Middle frontal gyrus (tissue), 1 donor: ENCODE results near the gene TMEM245.
"Not testable (repeated sequence)": the region's sequence is repeated elsewhere in the genome, so short reads cannot be mapped to it uniquely, and the experiment has no call there.

Source experiments
- DNase-seq: peaks from one replicate; pipeline ENCODE4 v3.0.0-alpha.2; 2015; ENCODE audit warnings: low spot score; ENCODE audit errors: extremely low spot score

TMEM245 gene

DNA sequence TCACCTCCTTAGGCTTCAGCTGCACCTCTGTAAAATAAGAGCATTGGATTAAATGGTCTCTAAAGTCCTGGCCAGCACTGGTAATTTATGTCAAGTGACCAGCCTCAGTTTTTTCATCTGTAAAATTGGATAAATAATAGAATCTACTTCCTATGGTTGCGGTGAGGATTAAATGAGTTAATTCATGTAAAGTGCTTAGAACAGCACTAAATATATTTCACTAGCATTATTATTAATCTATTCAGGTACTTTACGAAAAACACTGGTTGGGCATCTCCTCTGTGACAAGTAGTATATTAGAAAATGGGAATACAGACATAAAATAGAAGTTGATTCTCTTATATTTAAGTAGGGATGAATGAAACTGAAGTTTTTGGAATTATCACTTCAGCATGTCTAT is 13.8 kb upstream of the TMEM245 start:
- DNase-seq: no peak

DNA sequence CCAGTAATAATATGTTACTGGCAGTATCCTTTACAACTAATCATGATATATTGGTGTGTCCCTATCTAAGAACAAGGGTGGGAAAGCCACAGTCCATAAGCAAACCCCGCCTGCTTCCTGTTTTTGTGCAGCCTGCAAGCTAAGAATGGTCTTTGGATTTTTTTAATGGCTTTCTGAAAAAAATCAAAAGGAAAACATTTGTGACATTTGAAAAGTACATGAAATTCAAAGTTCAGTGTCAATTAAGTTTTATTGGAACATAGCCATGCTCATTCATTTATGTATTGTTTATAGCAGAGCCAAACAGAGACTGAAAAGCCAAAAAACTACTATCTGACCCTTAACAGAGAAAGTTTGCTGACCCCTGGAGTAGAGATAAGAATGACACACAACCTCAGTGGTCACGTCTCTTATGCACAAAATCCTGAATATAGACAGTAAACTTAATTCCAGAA is 12.8 kb upstream of the TMEM245 start:
- DNase-seq: no peak

DNA sequence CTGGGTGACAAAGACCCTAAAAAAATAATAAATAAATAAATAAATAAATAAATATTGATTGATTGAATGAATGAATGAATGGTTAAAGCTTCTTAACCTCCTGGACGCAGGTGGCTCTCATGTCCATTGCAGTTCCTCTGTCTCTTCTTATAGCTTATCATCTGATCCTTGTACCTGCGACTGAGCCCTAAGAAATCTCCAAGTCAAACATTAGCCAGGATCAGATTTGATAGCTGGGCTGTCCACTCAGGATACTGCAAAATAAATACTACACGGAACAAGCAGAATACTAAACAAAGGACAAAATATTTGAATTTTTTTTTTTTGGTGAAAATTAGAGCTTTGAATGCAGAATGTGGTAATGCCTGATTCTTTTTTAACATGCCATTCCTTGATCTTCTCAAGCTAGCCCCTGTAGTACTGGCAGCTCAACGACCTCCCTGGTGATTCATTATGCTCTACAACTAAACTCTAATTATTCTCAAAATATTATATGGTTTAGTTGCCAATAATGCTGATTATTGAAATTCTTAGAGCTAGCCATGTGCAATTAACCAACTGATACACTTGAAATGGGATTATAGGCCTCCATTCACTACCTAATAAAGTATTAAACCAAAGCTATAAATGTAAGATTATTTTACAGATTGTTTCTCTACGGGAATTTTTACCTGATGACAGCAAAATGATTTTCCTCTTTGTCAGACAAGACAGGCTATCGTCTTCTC is 9.9 kb upstream of the TMEM245 start:
- no peak for DNase-seq

DNA sequence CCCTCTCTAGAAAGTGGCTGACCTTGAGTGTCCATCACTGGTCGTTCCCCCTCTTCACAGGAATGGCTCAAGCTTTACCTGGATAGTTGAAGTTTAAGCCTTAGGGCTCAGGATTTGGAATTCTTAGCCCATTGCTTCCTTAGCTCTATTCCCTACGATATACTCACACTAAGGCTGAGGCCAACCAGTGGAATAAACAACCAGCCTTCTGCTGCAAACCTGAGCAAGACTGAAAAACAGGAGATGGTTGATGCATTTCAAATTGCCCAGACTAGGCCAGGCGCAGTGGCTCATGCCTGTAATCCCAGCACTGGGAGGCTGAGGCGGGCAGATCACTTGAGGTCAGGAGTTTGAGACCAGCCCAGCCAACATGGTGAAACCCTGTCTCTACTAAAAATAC is 6.9 kb upstream of the TMEM245 start:
- DNase-seq: not testable (repeated sequence)

DNA sequence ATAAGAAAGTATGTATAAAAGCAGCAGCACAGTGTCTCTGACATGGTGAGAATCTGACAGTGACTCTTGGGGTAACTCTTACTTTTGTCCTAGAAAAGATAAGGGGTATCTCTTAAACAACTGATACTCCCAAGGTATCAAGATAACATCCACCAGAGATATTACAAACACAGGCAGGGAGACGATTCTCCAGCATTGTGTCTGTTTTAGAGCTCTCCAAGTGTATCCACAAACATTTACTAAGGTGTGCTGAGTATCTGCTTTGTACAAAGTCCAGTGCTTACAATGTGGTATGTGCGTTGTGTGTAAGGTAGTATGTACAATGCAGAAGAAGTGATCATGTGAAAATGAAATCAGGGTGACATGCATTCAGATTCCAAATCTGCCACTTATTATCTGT is 4.4 kb upstream of the TMEM245 start:
- DNase-seq: no peak

DNA sequence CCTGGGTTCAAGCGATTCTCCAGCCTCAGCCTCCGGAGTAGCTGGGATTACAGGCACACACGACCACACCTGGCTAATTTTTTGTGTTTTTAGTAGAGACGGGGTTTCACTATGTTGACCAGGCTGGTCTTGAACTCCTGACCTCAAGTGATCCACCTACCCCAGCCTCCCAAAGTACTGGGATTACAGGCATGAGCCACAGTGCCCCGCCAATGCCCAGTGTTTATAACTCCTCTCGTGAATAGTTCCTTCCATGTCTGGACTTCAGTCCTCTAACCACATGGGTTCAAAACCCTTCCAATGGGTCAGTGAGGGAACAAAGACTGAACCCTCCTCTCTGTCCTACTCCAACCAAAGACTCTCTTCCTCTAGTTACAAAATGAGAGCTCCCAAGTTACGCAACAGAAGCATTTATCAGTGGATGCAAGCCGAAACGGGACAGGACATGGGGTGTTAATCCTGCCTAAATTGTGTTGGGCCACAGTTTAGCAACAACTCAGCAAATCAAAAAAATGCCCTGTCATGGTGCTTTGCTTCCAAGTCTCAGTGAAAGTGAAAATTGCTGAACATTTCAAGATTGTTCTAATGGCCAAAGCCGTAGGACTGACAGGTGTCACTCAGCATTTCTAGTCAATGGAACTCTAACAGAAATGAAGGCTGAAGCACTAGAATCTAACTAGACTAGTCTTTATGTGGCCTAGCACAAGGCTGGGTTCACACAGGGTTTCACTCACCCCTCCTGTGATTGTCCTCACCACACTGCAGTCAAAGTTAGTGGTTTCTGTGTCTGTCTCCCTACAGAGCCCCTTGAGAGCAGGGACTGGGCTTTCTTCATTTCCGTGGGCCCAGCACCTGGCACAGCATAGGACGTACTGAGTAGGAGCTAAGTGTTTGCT is 3.2 kb upstream of the TMEM245 start:
- no peak for DNase-seq

DNA sequence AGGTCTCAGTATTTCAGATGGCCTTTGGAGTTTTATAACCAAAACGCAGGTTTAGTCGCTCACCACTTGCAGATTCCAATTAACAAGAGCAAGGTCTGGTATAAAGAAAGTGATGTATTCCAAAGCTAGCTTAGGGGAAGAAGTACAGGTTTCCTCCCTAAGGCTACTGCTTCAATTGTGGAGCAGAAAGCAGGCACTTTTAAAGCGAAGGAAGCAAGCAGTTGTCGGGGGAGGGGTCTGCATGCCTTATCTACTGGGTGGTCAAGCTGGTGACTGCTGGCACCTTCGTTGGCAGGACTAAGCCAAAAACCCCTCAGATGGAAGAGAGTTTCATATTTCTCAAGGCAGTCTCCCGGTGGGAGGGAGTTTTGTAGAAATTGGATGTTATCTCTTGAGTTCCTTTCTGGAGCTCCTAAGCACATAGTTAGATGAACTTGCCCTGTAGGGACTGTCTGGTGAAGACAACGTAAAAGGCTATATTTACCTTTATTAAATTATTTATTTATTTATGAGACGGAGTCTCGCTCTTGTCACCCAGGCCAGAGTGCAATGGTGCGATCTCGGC is 1.6 kb upstream of the TMEM245 start:
- DNase-seq: no peak

DNA sequence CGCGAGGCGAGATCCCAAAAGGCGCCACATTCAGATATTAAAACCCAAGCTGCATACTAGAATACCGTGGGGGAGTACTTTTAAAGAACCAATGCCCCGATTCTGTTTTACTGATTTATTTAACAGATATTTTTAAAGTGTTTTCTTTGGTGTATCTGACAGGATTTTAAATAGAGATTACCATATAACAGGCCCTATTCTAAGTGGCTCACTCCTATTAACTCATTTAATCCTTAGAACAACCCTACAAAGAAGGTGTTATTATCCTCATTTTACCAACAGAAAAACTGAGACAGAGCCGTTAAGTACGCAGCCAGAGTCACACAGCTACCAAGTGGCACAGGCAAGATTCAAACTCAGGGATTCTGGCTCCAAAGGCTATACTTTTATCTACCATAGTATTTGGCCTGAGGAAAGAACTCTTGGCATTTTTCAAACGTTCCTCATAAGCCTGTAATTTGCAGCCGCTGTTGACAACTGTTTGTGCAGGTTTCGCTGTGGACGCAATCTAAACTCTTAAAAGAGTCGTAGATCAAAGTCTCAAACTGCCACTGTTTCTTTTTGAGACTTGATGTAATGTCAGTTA is 550 bp upstream of the TMEM245 start:
- no peak for DNase-seq

DNA sequence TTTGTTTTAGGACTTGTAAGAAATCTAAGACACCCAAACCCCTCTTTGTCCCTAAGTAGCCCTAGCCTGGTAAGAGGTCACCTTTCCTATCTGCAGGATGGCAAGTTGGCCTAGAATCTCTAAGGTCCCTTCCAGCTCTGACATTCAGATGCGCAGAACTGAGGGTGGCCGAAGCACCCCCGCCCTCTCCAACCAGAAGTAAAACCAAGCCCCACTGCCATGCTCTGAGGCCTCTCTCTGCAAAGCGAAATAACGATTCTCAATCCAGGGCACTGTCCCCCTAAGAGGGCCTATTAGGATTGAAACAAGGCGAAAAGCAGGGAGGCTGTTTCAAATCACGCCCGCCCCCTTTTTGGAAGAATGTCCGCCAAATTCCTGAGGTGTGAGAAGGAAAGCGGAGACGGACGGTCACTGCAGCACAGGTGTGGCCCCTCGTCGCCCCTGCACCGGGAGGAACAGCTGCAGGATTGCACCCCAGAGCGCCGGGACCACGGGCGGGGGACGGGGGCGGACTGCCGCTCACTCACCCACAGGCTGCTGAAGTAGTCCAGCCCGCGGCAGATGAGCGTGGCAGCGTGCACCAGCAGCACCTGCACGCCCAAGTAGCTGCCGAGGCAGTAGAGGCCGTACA is 824 bp downstream of the TMEM245 start:
- no peak for DNase-seq

DNA sequence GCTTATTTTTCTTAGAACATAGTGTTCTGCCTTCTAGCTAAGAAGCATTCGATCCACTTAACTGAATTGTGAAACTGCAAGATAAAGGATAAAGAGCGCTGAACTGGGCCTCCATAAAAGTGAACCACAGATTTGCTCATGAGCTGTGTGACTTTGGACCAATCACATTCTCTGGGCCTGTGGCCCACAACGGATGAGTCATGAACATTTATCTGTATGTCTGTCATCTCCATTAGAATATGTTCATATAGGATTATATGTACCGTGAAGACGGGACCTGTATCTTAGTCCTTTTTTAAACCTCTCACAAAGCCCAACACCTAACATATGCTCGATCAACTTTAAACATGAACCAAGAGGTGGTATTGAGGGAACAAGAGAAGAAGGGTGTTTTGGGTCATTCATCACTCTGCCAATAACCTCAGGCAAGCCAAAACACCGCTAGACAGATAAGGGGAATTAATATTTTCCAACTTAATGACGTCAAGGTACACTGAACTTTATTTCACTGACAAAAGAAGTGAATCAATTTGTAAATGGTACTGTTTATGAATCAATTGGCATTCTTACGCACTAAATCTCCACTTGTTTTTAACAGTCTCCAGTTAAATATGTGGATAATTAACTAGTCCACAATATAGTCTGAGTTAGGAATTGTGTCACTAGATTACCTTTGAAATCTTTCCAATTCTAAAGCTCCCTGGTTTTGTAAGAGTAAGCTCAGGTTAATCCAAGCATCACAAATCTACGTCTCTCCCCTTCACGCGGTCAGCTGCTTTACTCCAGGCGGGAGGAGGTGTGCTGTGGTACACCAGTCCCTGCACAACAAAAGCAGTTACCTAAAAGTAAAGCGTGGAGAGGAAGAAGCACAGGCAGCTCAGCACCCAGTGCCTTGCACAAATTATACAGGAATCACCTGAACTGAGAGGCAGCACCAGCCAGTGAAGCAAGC is 1.6 kb downstream of the TMEM245 start:
- no peak for DNase-seq

DNA sequence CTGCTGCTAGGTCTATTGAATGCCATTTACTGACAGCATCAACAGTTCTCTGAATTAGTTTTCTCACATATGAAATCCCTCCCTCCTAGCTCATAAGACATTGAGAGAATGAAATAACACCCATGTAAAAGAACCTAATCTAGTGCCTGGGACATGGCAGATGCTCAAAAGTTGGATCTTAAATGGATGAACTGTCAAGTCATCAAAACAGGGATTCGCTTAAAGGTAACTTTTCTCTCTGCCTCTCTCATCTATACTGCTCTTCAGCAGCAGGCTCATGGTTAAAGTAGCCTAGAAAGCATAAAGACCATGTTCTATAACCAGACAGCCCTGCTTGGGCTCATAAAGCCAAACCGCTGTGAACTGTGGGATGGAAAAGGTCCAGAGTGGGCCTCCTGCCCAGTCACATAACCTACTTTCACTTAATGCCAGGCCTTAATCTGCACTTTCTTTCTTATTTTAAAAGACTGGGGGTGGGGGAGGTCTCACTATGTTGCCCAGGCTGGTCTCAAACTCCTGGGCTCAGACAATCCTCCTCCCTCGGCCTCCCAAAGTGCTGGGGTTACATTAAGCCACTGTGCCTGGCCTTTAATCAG is 3.7 kb downstream of the TMEM245 start:
- no peak for DNase-seq

DNA sequence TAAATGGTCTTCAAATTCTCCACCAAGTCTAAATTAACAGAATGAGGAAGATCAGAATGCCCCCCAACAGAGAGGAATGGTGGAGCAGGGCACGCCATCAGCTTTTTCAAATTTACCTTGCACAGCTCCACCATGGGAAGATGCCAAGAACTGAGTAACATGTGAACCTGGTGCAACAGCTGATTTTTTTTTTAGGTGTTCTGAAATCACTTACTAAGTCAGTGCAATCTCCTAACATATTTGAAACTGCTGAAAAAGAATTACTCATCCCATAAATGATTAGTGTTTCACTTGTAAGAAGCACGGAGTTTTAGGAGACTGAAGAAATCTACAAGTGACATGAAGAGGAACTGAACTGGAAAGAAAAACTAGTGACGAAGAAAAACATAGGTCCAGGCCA is 5.1 kb downstream of the TMEM245 start:
- DNase-seq: no peak

DNA sequence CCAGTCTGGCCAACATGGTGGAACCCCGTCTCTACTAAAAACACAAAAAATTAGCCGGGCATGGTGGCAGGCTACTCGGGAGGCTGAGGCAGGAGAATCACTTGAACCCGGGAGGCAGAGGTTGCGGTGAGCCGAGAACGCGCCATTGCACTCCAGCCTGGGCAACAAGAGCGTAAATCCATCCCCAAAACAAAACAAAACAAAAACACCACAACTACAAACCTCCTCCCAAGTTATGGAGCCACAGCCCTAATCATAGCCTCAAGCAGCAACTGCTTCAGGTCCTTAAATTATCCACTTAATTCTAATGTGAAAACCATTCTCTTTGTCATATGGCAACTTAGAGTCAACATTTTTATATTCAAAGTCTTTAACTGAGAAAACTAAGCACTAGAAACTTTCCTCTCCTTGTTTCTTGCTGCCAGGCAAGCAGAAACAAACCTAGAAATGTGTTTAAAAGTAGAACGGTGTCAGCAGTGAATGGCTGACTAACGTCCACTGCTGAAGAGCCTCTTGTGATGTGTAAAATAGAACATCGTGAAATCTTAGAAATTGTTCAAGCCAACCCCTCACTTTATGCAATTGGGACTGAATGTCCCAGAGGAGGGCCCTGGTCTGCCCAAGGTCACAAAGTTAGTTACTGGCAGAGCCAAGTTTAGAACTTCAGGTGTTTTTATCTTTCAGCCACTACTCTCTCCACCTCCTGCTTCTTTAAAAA is 5.7 kb downstream of the TMEM245 start:
- DNase-seq: no peak

DNA sequence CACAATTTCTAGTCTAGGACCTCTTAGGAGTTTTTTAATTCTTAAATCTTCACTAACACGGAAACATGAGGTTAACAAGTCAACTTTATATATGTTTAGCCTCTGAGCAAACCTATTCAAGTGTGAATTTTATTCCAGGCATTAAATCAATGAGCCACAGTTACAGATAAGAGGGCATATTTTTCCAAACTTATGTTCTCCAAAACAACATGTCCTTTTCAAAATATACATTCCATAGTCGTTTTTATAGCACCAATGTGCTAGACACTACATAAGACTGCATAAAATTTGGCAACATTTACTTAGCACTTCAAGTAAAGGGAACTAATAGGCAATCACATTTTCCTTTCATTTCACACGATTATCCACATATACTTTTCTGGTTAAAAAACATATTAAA is 6.5 kb downstream of the TMEM245 start:
- DNase-seq: no peak

DNA sequence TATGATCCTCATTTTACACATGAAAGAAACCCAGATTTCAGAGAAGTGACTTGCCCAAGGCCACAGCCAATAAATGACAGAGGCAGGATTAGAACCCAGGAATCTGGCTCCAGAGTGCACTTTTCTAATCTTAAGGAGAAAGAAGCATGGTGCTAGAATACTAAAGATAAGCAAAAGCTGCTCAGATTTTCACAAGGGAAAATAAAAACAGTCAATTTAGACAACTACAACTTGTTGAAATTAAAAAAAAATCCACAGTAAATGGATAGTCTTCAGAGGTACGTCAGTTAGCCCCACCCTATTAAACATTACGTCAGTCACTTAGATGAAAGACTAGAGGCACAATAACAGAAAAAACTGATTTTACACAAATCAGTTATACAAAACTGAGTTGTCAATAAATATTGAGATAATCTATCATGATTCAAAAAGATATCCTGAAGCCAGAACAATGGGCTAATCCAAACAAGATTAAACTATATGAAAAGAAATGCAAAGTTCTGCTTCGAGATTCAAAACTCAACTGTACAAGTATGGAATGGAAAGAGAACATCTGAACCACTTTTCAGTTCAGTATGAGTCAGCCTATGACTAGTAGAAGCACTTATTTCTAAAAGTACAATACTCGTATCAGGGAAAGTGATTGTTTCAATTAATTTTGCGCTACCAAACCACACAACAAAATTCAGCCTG is 9.3 kb downstream of the TMEM245 start:
- DNase-seq: no peak

DNA sequence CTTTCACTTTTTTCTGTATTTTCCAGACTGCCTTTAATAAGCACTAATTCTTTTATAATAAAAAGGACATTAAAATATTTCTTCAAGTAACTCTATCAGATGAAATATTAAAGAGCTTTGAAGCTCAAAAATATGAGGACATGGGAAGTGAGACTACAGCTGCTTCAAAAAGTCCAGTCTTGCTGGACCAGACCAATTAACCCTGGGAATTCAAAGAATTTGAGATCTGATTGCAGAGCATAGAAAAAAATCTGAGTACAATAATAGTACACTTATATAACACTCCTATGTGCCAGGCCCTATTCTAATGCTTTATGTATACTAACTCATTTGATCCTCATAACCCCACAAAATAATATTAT is 9.8 kb downstream of the TMEM245 start:
- no peak for DNase-seq

DNA sequence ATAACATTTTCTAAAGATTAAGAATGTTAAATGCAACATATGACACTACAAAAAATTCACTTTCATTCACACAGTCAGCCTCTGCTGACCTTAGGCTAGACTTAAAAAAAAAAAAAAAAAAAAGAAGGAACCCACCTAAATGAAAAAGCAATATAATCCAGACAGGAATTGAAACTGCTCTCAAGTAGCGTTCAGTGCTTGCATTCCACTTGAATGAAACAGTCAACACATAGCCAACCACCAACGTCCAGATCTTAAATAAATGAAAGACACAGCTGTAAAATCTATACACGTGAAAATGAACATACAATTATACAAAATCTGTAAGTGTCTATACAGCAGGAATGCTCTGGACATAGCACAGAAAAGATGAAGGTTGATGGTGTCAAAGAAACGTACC is 11.4 kb downstream of the TMEM245 start:
- no peak for DNase-seq

DNA sequence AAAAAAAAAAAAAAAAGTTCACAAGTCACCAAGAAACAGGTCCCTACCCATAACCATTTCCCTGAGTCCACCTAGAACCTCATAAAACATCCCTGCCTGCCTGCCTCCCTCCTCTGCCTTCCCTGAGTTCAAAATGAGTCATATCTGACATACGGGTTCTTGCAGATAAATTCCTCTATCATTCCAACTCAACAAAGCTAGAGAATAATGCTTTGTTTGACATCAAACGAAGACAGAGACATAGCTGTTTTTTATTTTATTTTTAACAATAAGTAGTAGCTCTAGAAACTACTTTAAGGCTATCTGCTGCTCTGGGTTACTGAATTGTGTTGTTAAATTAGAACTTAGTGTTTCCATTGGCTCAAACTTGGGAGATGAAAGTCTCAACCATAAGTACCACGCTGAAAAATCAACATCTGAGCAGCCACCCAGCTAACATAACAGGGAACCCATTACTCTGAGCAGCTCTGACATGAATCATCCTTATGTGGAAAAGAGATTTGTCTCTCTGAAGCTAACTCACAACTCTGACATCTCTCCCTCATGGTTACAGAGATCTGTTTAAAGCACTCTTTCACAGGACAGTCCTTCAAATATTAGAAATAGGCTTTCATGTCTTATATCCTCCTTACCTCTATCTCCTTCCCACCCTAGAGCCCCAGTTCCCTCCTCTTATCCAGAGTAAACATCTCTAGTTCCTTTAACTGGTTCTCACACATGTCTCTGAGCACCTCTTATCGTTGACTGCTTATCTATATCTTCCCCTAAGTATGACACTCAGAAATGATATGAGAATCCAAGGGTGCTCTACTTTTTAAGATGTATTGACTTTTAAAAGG is 12.1 kb downstream of the TMEM245 start:
- DNase-seq: no peak
